ENCODE results near the gene IP6K1.
"Not testable (repeated sequence)": the region's sequence is repeated elsewhere in the genome, so short reads cannot be mapped to it uniquely, and the experiment has no call there.

DNA sequence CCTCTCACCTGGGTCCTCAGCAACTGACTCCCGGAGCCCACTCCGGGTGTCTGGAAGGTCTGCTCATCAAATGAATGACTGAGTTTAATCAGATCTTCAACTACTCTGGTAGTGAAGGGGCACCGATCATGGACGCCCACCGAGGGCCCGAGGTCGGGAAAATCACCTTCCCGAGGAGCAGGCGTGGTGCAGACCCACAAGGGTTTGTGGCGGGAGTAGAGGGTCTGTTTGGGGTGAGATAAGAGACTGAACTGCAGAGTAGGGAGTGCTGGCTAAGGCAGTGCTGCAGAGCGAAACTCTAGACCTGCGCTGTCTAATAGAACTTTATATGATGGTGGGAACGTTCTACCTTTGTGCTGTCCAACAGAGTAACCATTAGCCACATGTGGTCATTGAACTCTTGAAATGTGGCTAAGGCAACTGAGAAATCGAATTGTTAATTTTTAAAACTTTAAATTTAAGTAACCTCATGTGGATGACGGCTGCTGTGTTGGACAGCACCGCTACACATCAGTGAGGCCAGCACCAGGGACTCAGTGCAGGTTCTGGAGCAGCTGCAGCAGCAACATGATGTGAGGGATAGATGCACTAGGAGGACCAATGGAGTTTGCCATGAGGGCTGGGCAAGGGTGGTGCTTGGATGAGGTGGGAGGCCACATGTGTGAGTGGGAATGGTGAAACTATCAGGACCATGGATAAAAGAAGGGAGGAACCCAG, 96.3 kb downstream of the IP6K1 start:
- not testable (repeated sequence) for TF ChIP-seq NR3C1 (CRISPR knock-in tag; conservative IDR thresholded peaks at IDR 0.05; ENCODE audit: low read depth); TEAD4 (CRISPR knock-in tag; IDR thresholded peaks at IDR 0.05); ETV6 (CRISPR knock-in tag; IDR thresholded peaks at IDR 0.05); NR2C2 (CRISPR knock-in tag; IDR thresholded peaks at IDR 0.05)
- TF ChIP-seq, protein P1, sequence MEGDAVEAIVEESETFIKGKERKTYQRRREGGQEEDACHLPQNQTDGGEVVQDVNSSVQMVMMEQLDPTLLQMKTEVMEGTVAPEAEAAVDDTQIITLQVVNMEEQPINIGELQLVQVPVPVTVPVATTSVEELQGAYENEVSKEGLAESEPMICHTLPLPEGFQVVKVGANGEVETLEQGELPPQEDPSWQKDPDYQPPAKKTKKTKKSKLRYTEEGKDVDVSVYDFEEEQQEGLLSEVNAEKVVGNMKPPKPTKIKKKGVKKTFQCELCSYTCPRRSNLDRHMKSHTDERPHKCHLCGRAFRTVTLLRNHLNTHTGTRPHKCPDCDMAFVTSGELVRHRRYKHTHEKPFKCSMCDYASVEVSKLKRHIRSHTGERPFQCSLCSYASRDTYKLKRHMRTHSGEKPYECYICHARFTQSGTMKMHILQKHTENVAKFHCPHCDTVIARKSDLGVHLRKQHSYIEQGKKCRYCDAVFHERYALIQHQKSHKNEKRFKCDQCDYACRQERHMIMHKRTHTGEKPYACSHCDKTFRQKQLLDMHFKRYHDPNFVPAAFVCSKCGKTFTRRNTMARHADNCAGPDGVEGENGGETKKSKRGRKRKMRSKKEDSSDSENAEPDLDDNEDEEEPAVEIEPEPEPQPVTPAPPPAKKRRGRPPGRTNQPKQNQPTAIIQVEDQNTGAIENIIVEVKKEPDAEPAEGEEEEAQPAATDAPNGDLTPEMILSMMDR (IDR thresholded peaks at IDR 0.05): not testable (repeated sequence)
- TF ChIP-seq, protein P2, sequence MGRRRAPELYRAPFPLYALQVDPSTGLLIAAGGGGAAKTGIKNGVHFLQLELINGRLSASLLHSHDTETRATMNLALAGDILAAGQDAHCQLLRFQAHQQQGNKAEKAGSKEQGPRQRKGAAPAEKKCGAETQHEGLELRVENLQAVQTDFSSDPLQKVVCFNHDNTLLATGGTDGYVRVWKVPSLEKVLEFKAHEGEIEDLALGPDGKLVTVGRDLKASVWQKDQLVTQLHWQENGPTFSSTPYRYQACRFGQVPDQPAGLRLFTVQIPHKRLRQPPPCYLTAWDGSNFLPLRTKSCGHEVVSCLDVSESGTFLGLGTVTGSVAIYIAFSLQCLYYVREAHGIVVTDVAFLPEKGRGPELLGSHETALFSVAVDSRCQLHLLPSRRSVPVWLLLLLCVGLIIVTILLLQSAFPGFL (CRISPR knock-in tag; IDR thresholded peaks at IDR 0.05; ENCODE audit: borderline replicate concordance): not testable (repeated sequence)
- TF ChIP-seq, protein P3, sequence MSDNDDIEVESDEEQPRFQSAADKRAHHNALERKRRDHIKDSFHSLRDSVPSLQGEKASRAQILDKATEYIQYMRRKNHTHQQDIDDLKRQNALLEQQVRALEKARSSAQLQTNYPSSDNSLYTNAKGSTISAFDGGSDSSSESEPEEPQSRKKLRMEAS (CRISPR knock-in tag; IDR thresholded peaks at IDR 0.05): not testable (repeated sequence)
